Measurements from ENCODE around the gene RHOH.

Gene RHOH

GRCh38 chr4:40238008-40238699 lies 41.3 kb downstream of the RHOH start:
- DNase-seq = no peak

DNA sequence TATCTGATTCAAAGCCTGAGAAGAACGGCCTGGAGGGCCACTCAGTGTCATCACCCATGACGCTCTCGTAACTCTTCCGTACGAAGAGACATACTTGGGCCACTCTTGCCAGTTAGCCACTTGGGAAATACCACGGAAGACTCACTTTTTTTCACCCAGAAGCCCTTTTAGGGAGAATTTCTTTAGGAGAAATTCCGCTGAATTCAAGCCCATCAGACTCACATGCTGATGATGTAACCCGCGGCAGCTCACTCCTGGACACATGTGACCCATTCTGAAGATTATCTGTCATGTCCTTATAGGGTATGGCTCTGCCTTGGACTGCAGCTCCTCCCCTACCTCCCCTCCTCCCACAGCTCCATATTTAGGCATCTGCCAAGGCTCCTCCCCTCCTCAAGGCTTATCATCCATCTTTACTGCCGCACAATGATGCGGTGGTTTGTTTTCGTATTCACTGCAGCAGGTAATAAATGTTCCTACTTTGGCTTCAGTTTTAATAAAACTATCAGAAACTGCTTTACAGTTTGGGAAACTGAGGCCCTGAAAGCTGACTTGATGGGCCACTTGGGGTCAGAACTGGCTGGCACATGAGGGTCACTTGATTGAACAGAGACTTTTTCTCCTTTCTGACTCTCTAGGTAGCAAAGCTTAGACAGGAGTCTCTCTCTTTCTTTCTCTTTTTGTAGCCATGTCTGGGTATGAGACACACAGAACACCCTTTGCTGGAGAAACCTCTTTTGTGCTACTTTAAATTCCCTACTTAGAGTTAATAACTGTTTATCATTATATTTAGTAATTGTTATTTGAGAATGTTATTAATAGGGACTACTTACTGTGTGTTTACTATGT lies 42.1 kb downstream of the RHOH start:
- DNase-seq = no peak

GRCh38 chr4:40240040-40240653 lies 43.3 kb downstream of the RHOH start:
- DNase-seq = peak; percentile 11

GRCh38 chr4:40241026-40241425 lies 44.2 kb downstream of the RHOH start:
- DNase-seq = no peak

DNA sequence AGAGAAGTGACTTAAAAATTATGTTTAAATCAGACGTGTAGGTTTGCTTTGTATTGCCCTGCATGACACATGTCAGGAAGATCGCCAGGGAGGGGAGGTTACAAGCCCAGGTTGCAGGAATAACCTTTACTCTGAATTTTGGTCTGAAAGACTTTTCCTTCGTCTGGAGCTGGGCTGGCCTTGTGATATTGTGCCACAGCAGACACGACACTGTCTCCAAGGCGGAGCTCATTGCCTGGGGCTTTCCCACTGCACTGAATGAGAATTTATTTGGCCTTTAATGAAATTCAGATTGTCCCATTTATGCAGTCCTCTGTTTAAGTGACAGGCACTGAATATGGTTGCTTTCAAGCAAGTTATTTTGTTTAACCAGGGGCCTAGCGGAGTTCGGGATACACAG lies 45.1 kb downstream of the RHOH start:
- no peak for DNase-seq

- DNase-seq = no peak
Observed at GRCh38 chr4:40243386-40243948, 46.6 kb downstream of the RHOH start.

GRCh38 chr4:40244606-40245005 lies 47.8 kb downstream of the RHOH start:
- no peak for DNase-seq

- DNase-seq = no peak
Observed at GRCh38 chr4:40245550-40245949, 48.7 kb downstream of the RHOH start.

GRCh38 chr4:40246011-40246900 lies 49.4 kb downstream of the RHOH start:
- DNase-seq = peak; percentile 11

GRCh38 chr4:40246938-40247337 lies 50.1 kb downstream of the RHOH start:
- DNase-seq = no peak

GRCh38 chr4:40247350-40247749 lies 50.5 kb downstream of the RHOH start:
- no peak for DNase-seq

GRCh38 chr4:40251366-40251765 lies 54.5 kb downstream of the RHOH start:
- peak; percentile 7 for DNase-seq

DNA sequence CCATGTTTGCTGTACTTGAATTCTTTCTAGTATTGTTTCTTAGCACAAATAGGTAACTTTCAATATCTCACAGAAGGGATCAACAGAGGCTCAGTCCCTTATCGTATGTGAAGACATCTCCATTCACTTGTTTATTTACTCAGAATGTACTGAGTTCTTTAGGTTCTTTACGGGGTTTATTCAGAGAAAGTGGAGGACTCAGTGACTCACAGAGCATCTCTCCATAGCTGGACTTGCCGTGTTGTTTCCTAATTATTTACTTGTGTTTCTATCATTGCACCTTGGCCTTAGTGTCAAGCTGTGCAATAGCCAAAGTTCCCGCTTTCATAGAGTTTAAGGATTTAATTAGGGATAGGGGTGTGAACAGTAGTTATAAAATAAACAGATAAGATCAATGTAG lies 57.1 kb downstream of the RHOH start:
- no peak for DNase-seq

DNA sequence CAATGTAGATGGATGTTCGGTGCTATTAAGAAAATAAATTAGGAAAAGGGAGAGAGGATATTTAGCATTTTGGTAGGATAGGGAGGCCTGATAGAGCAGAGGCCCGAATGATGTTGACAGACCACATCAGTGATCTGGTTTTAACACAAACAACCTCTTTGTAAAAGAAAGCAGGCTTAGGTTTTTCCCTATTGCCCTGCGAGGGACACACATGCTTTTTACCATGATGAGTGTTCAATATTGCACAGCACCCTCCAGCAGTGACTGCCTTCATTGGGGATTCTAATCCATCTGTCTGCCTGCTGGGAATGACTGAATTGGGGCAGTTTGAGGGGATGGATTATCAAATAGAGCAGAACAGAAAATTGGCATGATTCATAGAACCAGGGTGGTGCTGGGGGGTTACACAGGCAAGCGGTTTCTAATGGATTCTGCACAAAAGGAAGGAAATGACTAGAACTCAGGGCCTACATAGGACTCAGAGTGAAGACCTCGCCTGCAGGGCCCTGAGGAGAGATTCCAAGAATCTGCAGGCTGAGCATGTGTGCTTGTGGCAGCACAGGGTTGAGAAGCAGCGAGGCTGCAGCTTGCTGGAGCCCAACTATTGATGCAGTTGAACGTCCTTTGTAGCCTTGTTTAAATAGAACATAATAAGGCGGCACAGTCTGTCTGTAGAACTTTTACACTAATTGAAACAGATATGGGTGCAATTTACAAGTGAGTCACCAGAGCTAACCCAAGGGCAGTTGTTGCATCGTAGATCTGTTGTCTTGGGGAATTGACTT lies 58.0 kb downstream of the RHOH start:
- DNase-seq = peak; percentile 23

- peak; percentile 95 for DNase-seq
Observed at GRCh38 chr4:40255393-40256281, 58.8 kb downstream of the RHOH start.

DNA sequence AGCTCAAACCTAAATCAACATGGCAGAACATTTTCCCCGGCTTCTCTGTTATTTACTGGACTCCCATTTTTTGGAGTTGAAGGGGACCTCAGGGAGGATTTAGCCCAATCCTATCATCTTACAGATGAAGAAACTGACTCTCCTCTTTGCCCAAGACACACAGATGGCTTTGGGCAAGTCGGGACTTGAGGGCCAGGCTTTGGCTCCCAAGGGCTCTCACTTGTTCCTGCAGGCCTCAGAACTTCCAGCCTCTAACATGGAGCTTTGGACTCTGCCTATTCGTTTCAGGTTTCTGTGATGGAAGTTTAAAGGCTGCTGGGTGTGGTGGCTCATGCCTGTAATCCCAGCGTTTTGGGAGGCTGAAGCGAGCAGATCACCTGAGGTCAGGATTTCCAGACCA lies 59.5 kb downstream of the RHOH start:
- DNase-seq = no peak

DNA sequence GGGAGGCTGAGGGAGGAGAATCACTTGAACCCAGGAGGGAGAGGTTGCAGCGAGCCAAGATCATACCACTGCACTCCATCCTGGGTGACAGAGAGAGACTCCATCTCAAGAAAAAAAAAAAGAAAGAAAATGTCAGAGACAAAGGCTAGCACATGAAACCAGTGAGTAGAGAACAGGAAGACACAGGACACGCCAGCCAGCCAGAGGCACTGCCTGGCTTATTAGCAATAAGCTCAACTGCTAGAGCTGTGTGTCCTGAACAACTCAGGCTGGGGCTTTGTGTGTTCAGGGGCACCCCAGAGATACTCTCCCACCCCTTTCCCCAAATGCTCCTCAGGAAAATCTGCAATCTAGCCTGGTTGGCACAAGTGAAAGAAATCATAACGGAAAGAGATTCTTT lies 60.0 kb downstream of the RHOH start:
- DNase-seq = no peak

- DNase-seq = no peak
Observed at GRCh38 chr4:40258627-40259026, 61.8 kb downstream of the RHOH start.

DNA sequence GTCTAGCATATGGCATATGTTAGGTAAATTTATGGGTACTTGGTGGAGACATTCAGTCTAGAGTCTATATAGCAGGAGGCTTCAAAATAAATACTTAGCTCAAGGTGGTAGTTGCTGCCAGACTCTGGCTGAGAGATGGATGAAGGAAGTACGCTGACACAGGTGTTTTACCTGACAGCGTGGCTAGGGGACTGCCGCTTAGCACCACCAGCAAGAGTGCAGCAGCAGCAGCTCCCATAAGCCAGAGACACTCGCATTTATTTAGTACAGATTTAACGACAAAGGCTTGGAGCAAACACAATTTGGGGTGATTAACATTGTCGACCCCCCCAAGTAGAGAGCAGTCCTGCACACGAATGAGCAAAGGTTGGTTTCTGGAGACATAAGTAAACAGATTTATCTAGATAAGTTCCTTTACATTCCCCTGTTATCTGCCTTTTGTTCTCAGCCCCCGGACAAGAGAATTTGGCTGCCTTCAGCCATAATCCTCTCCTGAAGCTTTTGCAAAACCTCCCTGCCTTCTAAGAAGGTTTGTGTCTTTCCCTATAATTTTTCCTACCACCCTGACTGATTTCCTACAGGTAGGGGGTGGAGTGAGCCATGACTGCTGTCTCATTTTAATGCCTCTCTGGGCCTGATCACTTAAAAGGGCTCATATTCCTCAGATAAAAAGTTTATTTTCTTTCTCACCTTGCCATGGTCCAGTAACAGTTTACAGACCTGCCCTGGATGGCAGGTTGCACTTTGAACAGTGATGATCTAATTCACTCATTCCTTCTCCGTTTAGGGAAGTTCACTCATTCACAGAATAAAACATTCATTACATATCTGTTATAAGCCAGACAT lies 64.6 kb downstream of the RHOH start:
- no peak for DNase-seq
